Karpas-422 (cell line): ENCODE measurements around the gene PPP2R2B. TPM values are rescaled to one million over a fixed set of nuclear protein-coding genes. Genes with fewer than 3 reads are reported as not detected.

ENCODE experiments used
- DNase-seq: peaks from one replicate; pipeline ENCODE4 v3.0.0-alpha.2; 2015
- H2AFZ ChIP-seq: fragments of 200-600 bp; sonication (generic); 2 replicates; pipeline ENCODE4 v1.6.1; 2014; ENCODE audit warnings: antibody characterized with exemption, low read length, mixed read lengths
- H3K27ac ChIP-seq: fragments of 200-600 bp; sonication (generic); 2 replicates; pipeline ENCODE4 v1.5.1; 2014; ENCODE audit warnings: mild to moderate bottlenecking, low read length, moderate library complexity
- H3K27me3 ChIP-seq: fragments of 200-600 bp; sonication (generic); 2 replicates; pipeline ENCODE4 v1.6.1; 2014; ENCODE audit warnings: low read length, mixed read lengths
- H3K36me3 ChIP-seq: fragments of 200-600 bp; sonication (generic); 2 replicates; pipeline ENCODE4 v1.6.1; 2014; ENCODE audit warnings: low read length, mixed read lengths; ENCODE audit not compliant: insufficient read depth
- H3K4me1 ChIP-seq: fragments of 200-600 bp; sonication (generic); 2 replicates; pipeline ENCODE4 v1.6.1; 2014; ENCODE audit warnings: mild to moderate bottlenecking, low read length, mixed read lengths
- H3K4me2 ChIP-seq: fragments of 200-600 bp; sonication (generic); 2 replicates; pipeline ENCODE4 v1.6.1; 2014; ENCODE audit warnings: low read length, low read depth, mild to moderate bottlenecking; ENCODE audit not compliant: poor library complexity, severe bottlenecking
- H3K4me3 ChIP-seq: fragments of 200-600 bp; sonication (generic); 2 replicates; pipeline ENCODE4 v1.5.1; 2014; ENCODE audit warnings: mild to moderate bottlenecking, antibody characterized with exemption, low read length, mixed read lengths
- H3K79me2 ChIP-seq: fragments of 200-600 bp; sonication (generic); 2 replicates; pipeline ENCODE4 v1.6.1; 2014; ENCODE audit warnings: mild to moderate bottlenecking, low read length, mixed read lengths
- H3K9ac ChIP-seq: fragments of 200-600 bp; sonication (generic); 2 replicates; pipeline ENCODE4 v1.6.0; 2014; ENCODE audit warnings: low read length
- H3K9me2 ChIP-seq: fragments of 200-600 bp; sonication (generic), shearing (Covaris generic); replicated peaks from 2 replicates; pipeline ENCODE4 v1.6.0; 2014; ENCODE audit warnings: mild to moderate bottlenecking, low read length, moderate library complexity; ENCODE audit not compliant: insufficient read depth
- H3K9me3 ChIP-seq: fragments of 300-700, 200-600 bp; sonication (generic); 2 replicates; pipeline ENCODE4 v1.6.1; 2014; ENCODE audit warnings: low read length, mixed read lengths
- H4K20me1 ChIP-seq: fragments of 200-600 bp; sonication (generic); 2 replicates; pipeline ENCODE4 v1.6.1; 2014; ENCODE audit warnings: mild to moderate bottlenecking, antibody characterized with exemption, low read length, low read depth; ENCODE audit not compliant: insufficient read depth
- total RNA-seq: library from RNA; depleted of rRNA; stranded (reverse); fragments of >200 nt; shearing (Covaris generic); gene quantifications from 2 replicates; pipeline ENCODE4 v1.2.3, GENCODE V29; 2014; ENCODE audit warnings: low replicate concordance

Gene PPP2R2B
- total RNA-seq, 1 experiment from 2014 or later = not detected

GRCh38 chr5:146828385-146828784 lies 50.2 kb downstream of the PPP2R2B start:
- no peaks in the 10 kb centered on the region for H3K27me3 ChIP-seq

DNA sequence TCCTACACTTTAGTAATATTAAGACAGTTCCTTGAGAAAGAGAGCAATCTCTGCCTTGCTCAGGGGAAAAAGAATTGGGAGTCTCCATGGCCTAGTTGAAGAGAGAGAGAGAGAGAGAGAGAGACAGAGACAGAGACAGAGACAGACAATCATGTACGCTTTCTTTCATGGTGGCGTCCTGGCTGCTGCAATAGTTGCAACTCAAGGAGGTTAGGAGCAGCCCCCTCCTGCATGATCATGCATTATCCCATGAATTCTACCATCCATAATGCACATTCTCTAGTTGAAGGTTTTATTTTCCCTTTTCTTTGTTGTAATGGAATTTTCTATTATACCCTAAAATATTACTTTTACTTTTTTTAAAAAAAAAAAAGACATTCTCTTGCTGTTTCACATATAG lies 50.7 kb downstream of the PPP2R2B start:
- Histone ChIP-seq H2AFZ (no peak overlapping the region), H3K4me1 (no peaks in the 10 kb centered on the region), H3K4me2 (no peak overlapping the region), H3K9ac (no peak overlapping the region), H4K20me1 (no peaks in the 10 kb centered on the region), H3K27me3 (no peaks in the 10 kb centered on the region), H3K27ac (no peak overlapping the region), H3K36me3 (no peaks in the 10 kb centered on the region), H3K9me3 (no peaks in the 10 kb centered on the region), H3K9me2 (no peaks in the 10 kb centered on the region), H3K4me3 (no peak overlapping the region), H3K79me2 (no peaks in the 10 kb centered on the region)
- DNase-seq = no peak

More at GRCh38 chr5:146828385-146828784, 50.2 kb downstream of the PPP2R2B start:
- Histone ChIP-seq H3K27ac (no peak overlapping the region), H3K9ac (no peak overlapping the region), H3K4me1 (no peaks in the 10 kb centered on the region), H4K20me1 (no peaks in the 10 kb centered on the region), H3K79me2 (no peaks in the 10 kb centered on the region), H3K9me3 (no peaks in the 10 kb centered on the region), H3K9me2 (no peaks in the 10 kb centered on the region), H3K4me2 (no peak overlapping the region), H3K4me3 (no peak overlapping the region), H3K36me3 (no peaks in the 10 kb centered on the region), H2AFZ (no peak overlapping the region)
- DNase-seq = no peak

DNA sequence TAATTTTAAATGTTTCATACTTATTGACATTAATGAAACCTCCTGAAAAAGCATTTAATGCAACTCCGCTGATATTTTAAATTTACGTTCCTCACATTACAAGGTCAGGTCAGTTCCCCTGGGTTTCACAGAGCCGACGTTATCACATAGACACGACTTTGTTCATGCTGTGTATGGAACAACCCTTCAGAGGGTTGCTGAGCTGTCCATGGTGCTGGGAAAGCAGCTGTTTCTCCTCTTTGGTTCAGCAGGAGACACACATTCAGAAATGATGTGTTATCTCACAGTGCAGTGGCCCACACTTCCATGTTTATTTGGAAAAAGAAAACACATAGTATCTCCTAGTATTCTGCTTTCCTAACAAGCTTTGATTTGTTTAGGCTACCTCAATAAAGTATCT lies 53.5 kb downstream of the PPP2R2B start:
- Histone ChIP-seq H3K4me3 (no peak overlapping the region), H3K4me1 (no peaks in the 10 kb centered on the region)
- peak; percentile 55 for DNase-seq

DNA sequence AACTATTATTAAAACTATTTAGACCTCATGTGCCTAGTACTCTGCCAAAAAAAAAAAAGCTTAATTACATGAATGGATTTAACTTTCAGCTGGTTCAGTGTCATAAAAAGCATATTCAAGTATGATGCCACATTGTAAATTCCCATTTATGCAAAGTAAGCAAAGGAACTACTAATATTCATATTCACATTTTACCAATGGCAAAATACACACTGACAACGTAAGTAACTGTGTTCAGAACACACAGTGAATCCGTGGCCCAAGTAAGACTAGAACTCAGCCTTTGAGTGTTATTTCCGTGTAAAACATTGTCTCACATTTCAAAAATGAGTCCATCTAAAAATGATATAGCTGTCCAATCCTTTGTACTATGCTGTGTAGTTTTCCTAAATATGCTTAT lies 56.8 kb downstream of the PPP2R2B start:
- H3K4me1 ChIP-seq = no peaks in the 10 kb centered on the region
- no peaks in the 10 kb centered on the region for H3K79me2 ChIP-seq
- H3K9me2 ChIP-seq = no peaks in the 10 kb centered on the region
- no peak overlapping the region for H3K4me2 ChIP-seq
- H3K36me3 ChIP-seq = no peaks in the 10 kb centered on the region
- DNase-seq = no peak
- H3K4me3 ChIP-seq = no peak overlapping the region
- H3K9me3 ChIP-seq = no peaks in the 10 kb centered on the region
- no peak overlapping the region for H3K9ac ChIP-seq
- no peaks in the 10 kb centered on the region for H3K27me3 ChIP-seq
- H3K27ac ChIP-seq = no peak overlapping the region
- no peaks in the 10 kb centered on the region for H4K20me1 ChIP-seq
- H2AFZ ChIP-seq = no peak overlapping the region

More for the DNA sequence above, 53.5 kb downstream of the PPP2R2B start:
- Histone ChIP-seq H3K27ac (no peak overlapping the region), H3K27me3 (no peaks in the 10 kb centered on the region), H3K9ac (no peak overlapping the region), H3K9me3 (no peaks in the 10 kb centered on the region), H2AFZ (no peak overlapping the region), H3K4me2 (no peak overlapping the region), H3K79me2 (no peaks in the 10 kb centered on the region), H4K20me1 (no peaks in the 10 kb centered on the region), H3K9me2 (no peaks in the 10 kb centered on the region), H3K36me3 (no peaks in the 10 kb centered on the region)

GRCh38 chr5:146820987-146821386 lies 57.6 kb downstream of the PPP2R2B start:
- Histone ChIP-seq H3K9me2 (no peaks in the 10 kb centered on the region), H4K20me1 (no peaks in the 10 kb centered on the region), H3K36me3 (no peaks in the 10 kb centered on the region), H3K9ac (no peak overlapping the region), H2AFZ (no peak overlapping the region), H3K4me1 (no peaks in the 10 kb centered on the region), H3K27ac (no peak overlapping the region), H3K4me2 (no peak overlapping the region), H3K9me3 (no peaks in the 10 kb centered on the region), H3K27me3 (no peaks in the 10 kb centered on the region), H3K79me2 (no peaks in the 10 kb centered on the region), H3K4me3 (no peak overlapping the region)
- no peak for DNase-seq

DNA sequence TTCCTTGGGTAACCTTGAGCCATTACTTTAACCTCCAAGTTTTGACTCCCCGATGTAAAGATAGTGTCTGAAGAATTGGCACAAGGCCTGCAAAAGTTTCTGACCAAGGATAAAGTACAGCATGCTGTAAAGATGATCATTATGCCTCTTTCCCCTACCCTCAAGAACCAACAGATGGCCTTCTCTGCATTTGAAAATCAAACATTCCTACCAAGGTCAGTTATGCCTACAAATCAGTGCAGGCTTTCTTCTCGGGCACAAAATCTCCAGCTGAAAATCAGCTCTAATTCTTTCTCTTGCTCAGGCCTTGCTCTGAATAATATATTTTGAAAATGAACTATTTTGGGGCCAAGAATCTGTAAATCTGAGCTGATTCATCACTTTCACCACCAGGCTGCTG lies 59.7 kb downstream of the PPP2R2B start:
- Histone ChIP-seq H4K20me1 (no peaks in the 10 kb centered on the region), H3K36me3 (no peaks in the 10 kb centered on the region), H3K4me3 (no peak overlapping the region), H3K9me3 (no peaks in the 10 kb centered on the region), H3K4me2 (no peak overlapping the region), H2AFZ (no peak overlapping the region), H3K9me2 (no peaks in the 10 kb centered on the region), H3K27ac (no peak overlapping the region), H3K9ac (no peak overlapping the region), H3K79me2 (no peaks in the 10 kb centered on the region), H3K4me1 (no peaks in the 10 kb centered on the region), H3K27me3 (no peaks in the 10 kb centered on the region)
- no peak for DNase-seq

- Histone ChIP-seq H3K9me3 (no peaks in the 10 kb centered on the region), H3K4me3 (no peak overlapping the region), H2AFZ (no peak overlapping the region), H3K27me3 (no peaks in the 10 kb centered on the region), H4K20me1 (no peaks in the 10 kb centered on the region), H3K79me2 (no peaks in the 10 kb centered on the region), H3K4me1 (no peaks in the 10 kb centered on the region), H3K36me3 (no peaks in the 10 kb centered on the region), H3K27ac (no peak overlapping the region), H3K9me2 (no peaks in the 10 kb centered on the region), H3K9ac (no peak overlapping the region), H3K4me2 (no peak overlapping the region)
- no peak for DNase-seq
These were observed 60.6 kb downstream of the PPP2R2B start for GRCh38 chr5:146817973-146818372.

DNA sequence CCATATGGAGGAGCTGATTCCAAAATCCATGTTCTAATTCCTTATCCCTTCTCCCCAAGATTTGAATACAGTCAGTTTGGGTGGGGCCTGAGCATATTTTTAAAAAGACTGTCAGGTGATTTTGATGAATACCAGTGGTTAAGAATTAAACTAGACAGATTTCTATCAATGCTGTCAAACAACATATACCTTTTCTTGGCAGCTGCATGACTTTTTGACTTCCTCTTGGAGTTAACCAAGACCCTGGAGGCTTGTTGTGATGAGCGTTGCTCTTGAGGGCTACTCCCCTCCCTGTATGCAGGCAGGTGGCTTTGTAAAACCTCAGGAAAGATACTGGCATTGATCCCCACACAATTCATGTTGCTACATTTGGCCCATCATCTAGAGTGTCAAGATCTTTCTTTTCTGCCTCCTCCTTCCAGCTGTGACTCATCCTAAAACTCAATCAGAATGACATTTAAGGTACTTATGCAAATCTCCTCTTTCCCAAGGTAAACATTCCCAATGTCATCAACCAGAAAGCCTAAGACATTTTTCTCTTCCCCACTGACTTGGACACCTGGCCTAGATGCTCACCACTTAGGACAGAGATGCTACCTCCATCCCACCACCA lies 61.7 kb downstream of the PPP2R2B start:
- H4K20me1 ChIP-seq = no peaks in the 10 kb centered on the region
- no peak overlapping the region for H3K9ac ChIP-seq
- H3K9me2 ChIP-seq = no peaks in the 10 kb centered on the region
- H3K4me2 ChIP-seq = no peak overlapping the region
- H3K9me3 ChIP-seq = no peaks in the 10 kb centered on the region
- no peak overlapping the region for H2AFZ ChIP-seq
- H3K4me3 ChIP-seq = no peak overlapping the region
- no peak overlapping the region for H3K27ac ChIP-seq
- H3K27me3 ChIP-seq = no peaks in the 10 kb centered on the region
- no peaks in the 10 kb centered on the region for H3K4me1 ChIP-seq
- no peaks in the 10 kb centered on the region for H3K36me3 ChIP-seq
- no peaks in the 10 kb centered on the region for H3K79me2 ChIP-seq
- DNase-seq = no peak

DNA sequence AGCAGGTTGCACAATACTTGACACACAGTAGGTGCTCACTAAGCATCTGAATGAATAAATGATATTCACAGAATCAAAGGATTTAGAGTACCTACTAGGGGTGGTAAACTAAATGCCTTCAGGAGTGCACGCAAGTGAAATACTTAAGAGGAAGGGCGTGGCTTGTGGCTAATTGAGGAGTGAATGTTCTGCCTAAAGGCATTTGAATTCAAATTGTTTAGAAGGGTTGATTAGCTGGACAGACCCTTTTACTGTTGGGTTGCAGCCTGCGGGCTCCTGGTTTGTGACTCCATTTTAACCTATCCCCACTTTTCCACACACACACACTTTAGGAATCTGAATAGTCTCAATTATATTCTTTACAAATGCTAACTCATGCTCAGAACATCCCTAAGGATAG lies 63.1 kb downstream of the PPP2R2B start:
- H3K9me2 ChIP-seq = no peaks in the 10 kb centered on the region
- no peak overlapping the region for H3K4me3 ChIP-seq
- no peaks in the 10 kb centered on the region for H3K27me3 ChIP-seq
- no peaks in the 10 kb centered on the region for H3K9me3 ChIP-seq
- no peak overlapping the region for H2AFZ ChIP-seq
- no peaks in the 10 kb centered on the region for H3K4me1 ChIP-seq
- H3K4me2 ChIP-seq = no peak overlapping the region
- H3K79me2 ChIP-seq = no peaks in the 10 kb centered on the region
- H3K27ac ChIP-seq = no peak overlapping the region
- no peaks in the 10 kb centered on the region for H4K20me1 ChIP-seq
- no peak for DNase-seq
- H3K9ac ChIP-seq = no peak overlapping the region
- no peaks in the 10 kb centered on the region for H3K36me3 ChIP-seq
